Epithelial cell of proximal tubule (primary cell): ENCODE results near the gene SENP1. TPM values are rescaled to one million over a fixed set of nuclear protein-coding genes. Genes with fewer than 3 reads are reported as not detected.

Experiments
- DNase-seq: peaks from one replicate; pipeline ENCODE4 v3.0.0-alpha.2; 2011; ENCODE audit warnings: low read depth
- H3K4me3 ChIP-seq: 2 replicates; pipeline ENCODE4 v1.5.1; 2011; ENCODE audit warnings: low read depth, mild to moderate bottlenecking, low read length
- CTCF ChIP-seq: conservative IDR thresholded peaks from 2 replicates; pipeline ENCODE4 v1.5.1; 2012; ENCODE audit warnings: low read depth, mild to moderate bottlenecking, low read length
- total RNA-seq: library from RNA; depleted of rRNA; stranded (reverse); fragments of >200 nt; gene quantifications from 2 replicates; pipeline ENCODE4 v1.2.3, GENCODE V29; 2015

SENP1 gene
- total RNA-seq, 1 donor from 2014 or later, result 10.3 TPM

DNA sequence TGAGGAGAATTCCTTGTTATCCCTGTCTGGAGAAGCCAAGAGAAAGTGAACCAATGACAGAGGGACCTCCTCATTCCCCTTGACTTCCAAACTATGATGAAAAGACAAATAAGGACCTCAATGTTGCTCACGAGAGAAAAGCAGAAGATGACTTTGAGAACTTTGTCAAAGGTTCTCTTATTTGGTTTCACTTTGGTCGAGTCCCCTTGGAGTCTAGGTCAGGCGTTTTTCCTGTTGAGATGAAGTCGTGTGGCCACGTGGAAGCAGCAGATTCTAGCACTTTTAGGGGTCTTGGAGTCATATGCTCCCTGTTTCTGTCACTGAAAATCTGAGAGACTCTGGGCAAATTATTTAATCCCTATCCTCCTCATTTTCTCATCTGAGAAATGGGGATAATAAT lies 67.8 kb downstream of the SENP1 start:
- no peak overlapping the region for H3K4me3 ChIP-seq
- TF ChIP-seq CTCF, result no peak
- DNase-seq, result no peak

- no peak for TF ChIP-seq CTCF
- H3K4me3 ChIP-seq, result no peak overlapping the region
- DNase-seq, result no peak
These were observed 68.5 kb downstream of the SENP1 start for GRCh38 chr12:48037267-48037915.

DNA sequence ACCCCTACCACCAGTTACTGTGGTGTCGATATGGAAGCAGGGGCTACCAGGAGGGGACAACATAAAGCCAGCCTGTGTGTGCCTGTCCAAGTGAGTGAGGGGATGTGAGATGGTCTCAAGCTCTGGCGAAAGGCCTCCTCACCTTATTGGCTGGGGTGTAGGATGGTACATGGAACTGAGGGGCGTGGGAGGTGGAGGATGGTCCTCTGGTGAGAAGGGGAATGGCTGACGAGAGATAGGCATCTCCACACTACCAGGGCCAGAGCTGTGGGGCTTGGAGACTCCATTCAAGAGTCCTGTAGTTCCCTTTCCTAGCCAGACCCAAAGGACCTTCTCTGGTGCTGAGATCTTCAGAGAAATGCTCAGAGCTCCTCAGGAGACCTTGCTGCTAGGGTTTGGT lies 69.1 kb downstream of the SENP1 start:
- no peak overlapping the region for H3K4me3 ChIP-seq
- DNase-seq, result no peak
- TF ChIP-seq CTCF, result no peak

GRCh38 chr12:48034835-48035805 lies 70.8 kb downstream of the SENP1 start:
- DNase-seq, result no peak
- TF ChIP-seq CTCF, result no peak

DNA sequence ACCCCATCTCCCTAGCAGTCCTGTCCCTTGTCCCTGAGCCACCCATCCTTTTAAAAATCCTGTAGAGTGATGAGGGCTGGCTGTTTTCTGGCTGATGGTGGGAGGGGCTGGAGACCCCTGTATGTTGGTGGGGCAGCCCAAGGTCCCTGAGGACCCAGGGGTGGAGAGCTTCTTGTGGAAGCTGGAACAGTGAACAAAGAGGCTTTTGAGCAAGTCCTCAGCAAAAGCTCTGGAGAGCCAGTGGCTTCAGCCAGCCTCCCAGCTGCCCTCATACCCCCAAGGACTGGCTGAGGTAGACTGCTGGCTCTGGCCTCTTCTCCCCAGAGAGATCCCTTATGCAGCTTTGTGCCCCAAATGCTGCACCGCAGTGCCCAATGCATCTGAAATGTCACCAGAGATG lies 72.4 kb downstream of the SENP1 start:
- H3K4me3 ChIP-seq, result no peak overlapping the region
- no peak for DNase-seq
- no peak for TF ChIP-seq CTCF

More at GRCh38 chr12:48034835-48035805, 70.8 kb downstream of the SENP1 start:
- H3K4me3 ChIP-seq, result no peak overlapping the region

DNA sequence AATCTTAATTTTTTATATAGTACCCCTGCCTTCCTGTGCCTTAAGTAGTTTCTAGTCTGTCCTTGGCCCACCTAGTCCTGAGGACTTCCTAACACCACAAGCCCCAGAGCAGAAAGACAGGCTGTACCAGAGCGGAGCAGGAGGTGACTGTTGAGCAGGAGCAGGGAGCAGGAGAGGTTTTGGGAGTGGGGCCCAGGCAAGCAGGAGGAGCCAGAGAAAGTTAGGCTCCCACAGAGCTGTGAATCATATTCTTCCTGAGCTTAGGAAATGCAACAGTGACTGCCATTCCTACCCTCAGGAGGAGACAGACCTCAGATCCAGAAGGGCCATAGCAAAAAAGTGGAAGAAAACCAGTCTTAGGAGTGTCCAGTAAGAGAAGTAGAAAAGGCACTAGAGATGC lies 73.3 kb downstream of the SENP1 start:
- H3K4me3 ChIP-seq, result no peak overlapping the region
- no peak for DNase-seq
- TF ChIP-seq CTCF, result no peak
